Measurements from ENCODE around the gene OR7G1. TPM values are rescaled to one million over a fixed set of nuclear protein-coding genes. Genes with fewer than 3 reads are reported as not detected.
A peak's percentile ranks its signal among the peaks of the same experiment; 100 is the strongest.

The OR7G1 gene
- total RNA-seq, 2 donors from 2014 or later: not detected

- TF ChIP-seq CTCF (IDR thresholded peaks at IDR 0.05): no peak
- peak; percentile 94 for DNase-seq (ENCODE audit: low spot score)
- Histone ChIP-seq H3K4me3 (peak within 1 kb of the TSS; percentile 75 to 89), H3K27ac (peak within 1 kb of the TSS; percentile 85 to 97), H3K27me3 (no peaks in the 10 kb centered on the region), H3K9me3 (peaks cover 0 to 13% of the 10 kb centered on the region in 2 donors), H3K36me3 (no peaks in the 10 kb centered on the region), H3K4me1 (peaks cover 0 to 20% of the 10 kb centered on the region in 2 donors)
Measured at GRCh38 chr19:9140159-9140874, 24.8 kb upstream of the OR7G1 start, which contains the start of gene ZNF317. TSS of gene ZNF317 (plus strand) at chr19:9140397. CDS start at chr19:9156017, 15,620 bp downstream.

- no peaks in the 10 kb centered on the region for H3K36me3 ChIP-seq
- DNase-seq (ENCODE audit: low spot score): peak; percentile 18
- H3K27me3 ChIP-seq: no peaks in the 10 kb centered on the region
- H3K4me3 ChIP-seq: peak overlapping the region; percentile 75 to 89
- H3K27ac ChIP-seq: peak overlapping the region; percentile 85 to 97
- peaks cover 0 to 20% of the 10 kb centered on the region in 2 donors for H3K4me1 ChIP-seq
- no peak for TF ChIP-seq CTCF (IDR thresholded peaks at IDR 0.05)
- peaks cover 0 to 7% of the 10 kb centered on the region in 2 donors for H3K9me3 ChIP-seq
Measured at GRCh38 chr19:9139609-9140158, 24.1 kb upstream of the OR7G1 start.

GRCh38 chr19:9132422-9132821, 16.9 kb upstream of the OR7G1 start:
- Histone ChIP-seq H3K9me3 (no peaks in the 10 kb centered on the region), H3K36me3 (no peaks in the 10 kb centered on the region), H3K27ac (no peak overlapping the region), H3K4me1 (no peaks in the 10 kb centered on the region), H3K4me3 (no peak overlapping the region), H3K27me3 (no peaks in the 10 kb centered on the region)
- no peak for DNase-seq (ENCODE audit: low spot score)
- TF ChIP-seq CTCF (IDR thresholded peaks at IDR 0.05): no peak

- TF ChIP-seq CTCF (IDR thresholded peaks at IDR 0.05): no peak
- Histone ChIP-seq H3K4me3 (no peak overlapping the region), H3K27ac (no peak overlapping the region), H3K27me3 (no peaks in the 10 kb centered on the region), H3K4me1 (no peaks in the 10 kb centered on the region), H3K9me3 (no peaks in the 10 kb centered on the region), H3K36me3 (no peaks in the 10 kb centered on the region)
- DNase-seq (ENCODE audit: low spot score): no peak
Measured at GRCh38 chr19:9130965-9131364, 15.4 kb upstream of the OR7G1 start.

GRCh38 chr19:9128171-9128570, 12.6 kb upstream of the OR7G1 start:
- no peaks in the 10 kb centered on the region for H3K27me3 ChIP-seq
- no peaks in the 10 kb centered on the region for H3K36me3 ChIP-seq
- no peaks in the 10 kb centered on the region for H3K9me3 ChIP-seq
- no peak for DNase-seq (ENCODE audit: low spot score)
- no peak overlapping the region for H3K27ac ChIP-seq
- H3K4me3 ChIP-seq: no peak overlapping the region
- TF ChIP-seq CTCF (IDR thresholded peaks at IDR 0.05): no peak
- no peaks in the 10 kb centered on the region for H3K4me1 ChIP-seq
